HG03025 (cell line): ENCODE measurements around the gene MSANTD7.
"Not testable (repeated sequence)": the region's sequence is repeated elsewhere in the genome, so short reads cannot be mapped to it uniquely, and the experiment has no call there.

Experiments
- ATAC-seq: cut with Tn5 transposase; IDR thresholded peaks from one replicate; pipeline ENCODE4 v1.9.1; 2021; ENCODE audit warnings: mild to moderate bottlenecking, moderate library complexity; ENCODE audit not compliant: unreplicated experiment, low FRiP score

Gene MSANTD7

GRCh38 chr10:14837757-14838581 is at the start of gene MSANTD7, which contains the start of the genes CDNF and HSPA14:
Gene MSANTD7 (plus strand): TSS chr10:14838306. CDS start chr10:14842285, 3,979 bp downstream.
Gene CDNF (minus strand): TSS chr10:14838037. CDS start chr10:14837946, 91 bp downstream.
Gene HSPA14 (plus strand): TSS chr10:14838306. CDS start chr10:14838403, 97 bp downstream.
- peak; percentile 95 for ATAC-seq

GRCh38 chr10:14798636-14799035 is 39.5 kb upstream of the MSANTD7 start:
- ATAC-seq: no peak

- no peak for ATAC-seq
Observed at GRCh38 chr10:14800397-14800796, 37.7 kb upstream of the MSANTD7 start.

GRCh38 chr10:14801723-14802122 is 36.4 kb upstream of the MSANTD7 start:
- no peak for ATAC-seq

GRCh38 chr10:14803827-14804226 is 34.3 kb upstream of the MSANTD7 start:
- no peak for ATAC-seq

GRCh38 chr10:14806318-14806717 is 31.8 kb upstream of the MSANTD7 start:
- ATAC-seq: no peak

- no peak for ATAC-seq
Observed at GRCh38 chr10:14810969-14811953, 26.8 kb upstream of the MSANTD7 start.

GRCh38 chr10:14812271-14812670 is 25.8 kb upstream of the MSANTD7 start:
- ATAC-seq: no peak

GRCh38 chr10:14815681-14816080 is 22.4 kb upstream of the MSANTD7 start:
- no peak for ATAC-seq

GRCh38 chr10:14816717-14817116 is 21.4 kb upstream of the MSANTD7 start:
- ATAC-seq: not testable (repeated sequence)

GRCh38 chr10:14820010-14820774 is 17.9 kb upstream of the MSANTD7 start:
- ATAC-seq: no peak

GRCh38 chr10:14820775-14821154 is 17.3 kb upstream of the MSANTD7 start:
- no peak for ATAC-seq

GRCh38 chr10:14821635-14822375 is 16.3 kb upstream of the MSANTD7 start:
- ATAC-seq: no peak

GRCh38 chr10:14822879-14823755 is 15.0 kb upstream of the MSANTD7 start:
- no peak for ATAC-seq

- no peak for ATAC-seq
Observed at GRCh38 chr10:14823966-14824365, 14.1 kb upstream of the MSANTD7 start.

- no peak for ATAC-seq
Observed at GRCh38 chr10:14826076-14826829, 11.9 kb upstream of the MSANTD7 start.

GRCh38 chr10:14833106-14833505 is 5.0 kb upstream of the MSANTD7 start:
- ATAC-seq: no peak

GRCh38 chr10:14836208-14836607 is 1.9 kb upstream of the MSANTD7 start:
- ATAC-seq: no peak
